K562 treated with DMSO at 1 percent for 48 hours (cell line): ENCODE data around the gene LRP1-AS. TPM values are rescaled to one million over a fixed set of nuclear protein-coding genes. Genes with fewer than 3 reads are reported as not detected.

ENCODE experiments used
- total RNA-seq: library from RNA; unstranded; fragments of 300-600 nt; gene quantifications from 2 replicates; pipeline ENCODE4 v1.2.3, GENCODE V29; 2022; ENCODE audit warnings: low replicate concordance; ENCODE audit errors: extremely low read depth

LRP1-AS gene
- not detected in 2 replicates for total RNA-seq

GRCh38 chr12:57146961-57147944, at the start of gene LRP1-AS:
LRP1-AS (minus strand) TSS chr12:57147619.

GRCh38 chr12:57127726-57128518, 19.5 kb downstream of the LRP1-AS start, which contains the start of gene LRP1:
LRP1 (plus strand) TSS chr12:57128483; CDS start chr12:57128965, 482 bp downstream.

GRCh38 chr12:57111031-57111734, 36.2 kb downstream of the LRP1-AS start, which contains the start of gene STAT6:
STAT6 (minus strand) TSS chr12:57111362; CDS start chr12:57108278, 3,084 bp downstream.

Other genes starting within 250 kb of the LRP1-AS start
- not detected in 2 replicates for gene SDR9C7, start 213.2 kb downstream of the LRP1-AS start, total RNA-seq
- not detected in 2 replicates for gene RDH16, start 190.0 kb downstream of the LRP1-AS start, total RNA-seq
- not detected in 2 replicates for gene ZBTB39, start 141.1 kb downstream of the LRP1-AS start, total RNA-seq
- not detected in 2 replicates for gene TAC3, start 131.1 kb downstream of the LRP1-AS start, total RNA-seq
- not detected in 2 replicates for gene MYO1A, start 97.5 kb downstream of the LRP1-AS start, total RNA-seq
- gene NEMP1, start 68.8 kb downstream of the LRP1-AS start, total RNA-seq = not detected in 2 replicates
- not detected in 2 replicates for gene NAB2, start 58.5 kb downstream of the LRP1-AS start, total RNA-seq
- gene STAT6, start 36.3 kb downstream of the LRP1-AS start, total RNA-seq = not detected in 2 replicates
- gene LRP1, start 19.1 kb downstream of the LRP1-AS start, total RNA-seq = not detected in 2 replicates
- gene NXPH4, start 69.2 kb upstream of the LRP1-AS start, total RNA-seq = not detected in 2 replicates
- not detected in 2 replicates for gene SHMT2, start 82.1 kb upstream of the LRP1-AS start, total RNA-seq
- not detected in 2 replicates for gene STAC3, start 103.6 kb upstream of the LRP1-AS start, total RNA-seq